Measurements from ENCODE around the gene CCDC24.

CCDC24 gene

DNA sequence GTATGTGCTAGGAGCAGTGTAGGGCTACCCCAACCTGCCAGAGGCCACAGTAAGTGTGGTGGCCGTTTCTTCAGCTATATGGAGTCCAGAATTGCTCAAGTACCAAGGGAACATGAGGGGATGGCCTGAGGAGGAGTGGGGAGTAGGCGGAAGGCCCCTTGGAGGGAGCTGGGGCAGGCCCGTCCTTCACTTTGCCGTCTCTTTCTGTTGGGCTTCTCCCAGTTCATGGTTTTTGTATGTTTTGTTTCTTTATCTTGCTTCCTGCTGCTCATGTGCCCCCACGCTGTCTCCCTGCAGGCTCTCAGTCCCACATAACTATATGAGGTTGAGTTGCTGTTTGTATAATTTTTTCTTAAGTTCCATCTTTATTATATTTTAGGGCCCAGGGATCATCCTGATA, 27.5 kb upstream of the CCDC24 start:
- no peak for DNase-seq

DNA sequence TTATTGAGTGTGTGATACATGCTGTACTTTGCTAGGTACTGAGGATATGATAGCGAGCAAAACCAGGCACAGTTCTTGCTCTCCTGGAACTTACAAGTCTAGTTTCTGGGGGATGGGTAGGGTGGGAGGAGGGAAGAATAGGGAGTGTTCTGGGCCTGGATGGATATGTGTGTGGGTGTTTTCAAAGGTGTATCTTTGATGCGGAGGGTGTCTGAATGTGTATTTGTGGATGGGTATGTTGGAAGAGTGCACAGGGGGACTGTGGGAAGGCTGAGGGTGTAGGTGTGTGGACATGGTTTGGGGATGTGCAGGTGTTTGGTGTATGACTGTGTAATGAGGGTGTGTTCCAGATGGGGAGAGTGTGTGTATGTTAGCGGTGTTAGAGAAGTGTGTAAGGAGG, 26.1 kb upstream of the CCDC24 start:
- no peak for DNase-seq

DNA sequence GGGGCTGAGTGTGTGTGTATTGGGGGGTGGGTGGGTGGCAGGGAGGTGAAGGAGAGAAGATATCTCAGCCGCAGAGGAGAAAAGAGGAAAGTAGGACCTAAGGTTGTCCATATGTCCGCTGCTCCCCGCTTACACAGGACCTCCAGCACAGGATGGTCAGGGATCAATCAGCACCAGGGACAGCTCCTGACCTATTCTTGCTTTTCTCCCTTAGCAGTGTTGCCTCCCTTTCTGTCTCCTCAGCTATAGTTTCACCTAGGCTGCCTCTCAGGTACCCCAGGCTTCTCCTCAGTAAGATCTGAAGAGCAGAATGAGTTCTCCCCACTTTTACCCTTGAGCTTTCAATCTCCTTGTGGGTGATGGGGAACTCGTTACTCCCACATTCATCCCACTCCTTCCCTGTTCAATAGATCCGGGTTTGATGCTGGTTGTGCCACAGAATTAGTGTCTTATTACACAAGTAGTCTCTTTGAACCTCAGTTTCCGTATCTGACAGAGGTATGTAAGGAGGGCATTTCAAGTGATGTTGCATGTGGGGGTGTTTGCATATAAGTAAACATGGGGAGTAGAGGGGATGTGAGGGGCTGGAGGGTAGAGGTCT, 23.0 kb upstream of the CCDC24 start:
- DNase-seq: no peak

DNA sequence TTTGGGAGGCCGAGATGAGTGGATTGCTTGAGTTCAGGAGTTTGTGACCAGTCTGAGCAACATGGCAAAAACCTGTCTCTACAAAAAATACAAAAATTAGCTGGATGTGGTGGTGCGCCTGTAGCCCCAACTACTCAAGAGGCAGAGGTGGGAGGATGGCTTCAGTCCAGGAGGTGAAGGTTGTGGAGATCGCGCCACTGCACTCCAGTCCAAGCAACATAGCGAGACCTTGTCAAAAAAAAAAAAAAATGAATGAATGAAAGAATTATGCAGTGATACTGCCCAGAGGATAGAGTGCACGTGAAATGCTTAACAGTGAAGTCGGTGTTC, 22.0 kb upstream of the CCDC24 start:
- no peak for DNase-seq

DNA sequence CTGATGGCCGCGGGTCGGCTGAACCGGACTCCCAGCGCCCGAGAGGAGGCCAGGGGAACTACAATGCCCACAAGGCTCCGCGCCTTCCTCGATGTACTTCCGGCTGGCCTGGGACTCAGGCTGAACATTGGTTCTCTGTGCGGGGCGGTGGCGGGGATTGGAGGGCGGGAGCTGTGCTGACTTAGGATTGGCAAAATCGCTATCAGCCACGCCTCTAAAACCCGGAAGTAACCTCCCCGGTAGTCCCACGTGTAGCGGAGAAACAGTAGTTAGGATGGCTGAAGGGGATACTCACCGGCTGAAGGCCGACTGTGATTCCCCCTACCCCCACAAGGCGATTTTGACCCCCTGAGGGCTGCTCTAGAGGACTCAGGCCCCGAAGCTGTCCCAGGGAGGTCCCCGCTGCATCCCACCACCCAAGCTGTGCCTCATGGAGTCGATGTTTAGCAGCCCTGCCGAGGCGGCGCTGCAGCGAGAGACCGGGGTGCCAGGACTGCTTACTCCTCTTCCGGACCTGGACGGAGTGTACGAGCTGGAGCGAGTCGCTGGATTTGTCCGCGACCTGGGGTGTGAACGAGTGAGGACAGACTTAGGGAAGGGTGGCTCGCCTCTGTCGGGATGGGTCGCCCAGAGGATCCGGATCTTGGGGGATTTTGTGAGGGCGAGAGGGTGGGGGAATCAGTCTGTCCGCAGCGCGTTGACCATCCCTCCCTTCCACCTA, 21.5 kb upstream of the CCDC24 start, which contains the start of gene DPH2:
TSS of gene DPH2 (plus strand) at position 265 of the 721 bp plus-strand sequence. CDS start at position 431, 166 bp downstream.
- peak; percentile 98 for DNase-seq

DNA sequence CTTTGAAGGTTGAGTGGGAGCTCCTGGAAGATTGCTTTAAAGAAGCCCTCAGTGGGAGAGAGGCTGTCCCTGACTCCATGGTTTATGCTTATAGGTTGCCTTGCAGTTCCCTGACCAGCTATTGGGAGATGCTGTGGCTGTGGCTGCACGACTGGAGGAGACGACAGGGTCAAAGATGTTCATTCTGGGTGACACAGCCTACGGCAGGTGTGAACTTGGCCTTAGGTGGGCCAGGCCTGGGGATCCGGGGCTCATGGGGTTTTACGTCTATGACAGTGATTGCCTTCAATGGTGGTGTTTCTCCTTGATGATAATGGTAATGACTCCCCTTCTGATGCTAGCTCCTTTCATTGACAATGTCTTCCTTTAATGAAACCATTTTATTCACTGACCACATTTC, 20.9 kb upstream of the CCDC24 start:
- no peak for DNase-seq

DNA sequence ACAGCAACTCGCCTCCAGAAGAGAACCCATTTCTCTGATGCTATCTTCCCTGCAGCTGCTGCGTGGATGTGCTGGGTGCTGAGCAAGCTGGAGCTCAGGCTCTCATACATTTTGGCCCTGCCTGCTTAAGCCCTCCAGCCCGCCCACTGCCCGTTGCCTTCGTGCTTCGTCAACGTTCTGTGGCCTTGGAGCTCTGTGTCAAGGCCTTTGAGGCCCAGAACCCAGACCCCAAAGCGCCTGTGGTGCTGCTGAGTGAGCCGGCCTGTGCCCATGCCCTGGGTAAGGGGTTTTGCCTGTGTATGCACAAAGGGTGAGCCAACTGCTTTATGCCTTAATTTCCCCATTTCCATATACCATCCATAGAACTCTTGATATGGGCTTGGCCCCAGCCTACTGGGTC, 20.5 kb upstream of the CCDC24 start:
- DNase-seq: no peak

DNA sequence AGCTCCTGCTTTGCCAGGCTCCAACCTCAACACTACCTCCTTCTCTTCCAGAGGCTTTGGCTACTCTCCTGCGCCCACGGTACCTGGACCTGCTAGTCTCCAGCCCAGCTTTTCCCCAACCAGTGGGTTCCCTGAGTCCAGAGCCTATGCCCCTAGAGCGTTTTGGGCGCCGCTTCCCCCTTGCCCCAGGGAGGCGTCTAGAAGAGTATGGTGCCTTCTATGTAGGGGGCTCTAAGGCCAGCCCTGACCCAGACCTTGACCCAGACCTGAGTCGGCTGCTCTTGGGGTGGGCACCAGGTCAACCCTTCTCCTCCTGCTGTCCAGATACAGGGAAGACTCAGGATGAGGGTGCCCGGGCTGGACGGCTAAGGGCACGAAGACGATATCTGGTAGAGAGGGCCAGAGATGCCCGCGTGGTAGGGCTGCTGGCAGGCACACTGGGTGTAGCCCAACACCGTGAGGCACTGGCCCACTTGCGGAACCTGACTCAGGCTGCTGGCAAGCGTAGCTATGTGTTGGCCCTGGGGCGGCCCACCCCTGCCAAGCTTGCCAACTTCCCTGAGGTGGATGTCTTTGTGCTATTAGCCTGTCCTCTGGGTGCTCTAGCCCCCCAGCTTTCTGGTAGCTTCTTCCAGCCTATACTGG, 19.9 kb upstream of the CCDC24 start:
- DNase-seq: no peak

DNA sequence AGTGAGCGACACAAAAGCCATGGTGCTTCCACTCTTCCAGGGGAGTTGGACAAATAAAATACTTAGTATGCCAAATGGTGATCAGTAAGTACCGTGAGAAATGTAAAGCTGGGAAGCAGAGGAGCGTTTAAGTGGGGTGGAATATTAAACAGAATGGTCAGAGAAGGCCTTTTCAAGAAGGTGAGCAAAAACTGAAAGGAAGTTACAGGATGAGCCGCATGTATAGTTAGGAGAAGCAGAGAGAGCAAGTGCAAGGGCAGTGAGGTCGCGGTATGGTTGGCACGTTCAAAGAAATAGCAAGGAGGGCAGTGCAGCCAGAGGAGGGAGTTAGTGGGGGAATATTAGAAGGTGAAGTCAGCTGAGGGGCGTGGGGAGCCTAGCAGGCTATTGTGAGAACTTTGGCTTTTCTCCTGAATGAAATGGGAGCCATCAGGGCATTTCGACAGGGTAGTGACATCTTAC, 17.4 kb upstream of the CCDC24 start:
- DNase-seq: peak; percentile 23

DNA sequence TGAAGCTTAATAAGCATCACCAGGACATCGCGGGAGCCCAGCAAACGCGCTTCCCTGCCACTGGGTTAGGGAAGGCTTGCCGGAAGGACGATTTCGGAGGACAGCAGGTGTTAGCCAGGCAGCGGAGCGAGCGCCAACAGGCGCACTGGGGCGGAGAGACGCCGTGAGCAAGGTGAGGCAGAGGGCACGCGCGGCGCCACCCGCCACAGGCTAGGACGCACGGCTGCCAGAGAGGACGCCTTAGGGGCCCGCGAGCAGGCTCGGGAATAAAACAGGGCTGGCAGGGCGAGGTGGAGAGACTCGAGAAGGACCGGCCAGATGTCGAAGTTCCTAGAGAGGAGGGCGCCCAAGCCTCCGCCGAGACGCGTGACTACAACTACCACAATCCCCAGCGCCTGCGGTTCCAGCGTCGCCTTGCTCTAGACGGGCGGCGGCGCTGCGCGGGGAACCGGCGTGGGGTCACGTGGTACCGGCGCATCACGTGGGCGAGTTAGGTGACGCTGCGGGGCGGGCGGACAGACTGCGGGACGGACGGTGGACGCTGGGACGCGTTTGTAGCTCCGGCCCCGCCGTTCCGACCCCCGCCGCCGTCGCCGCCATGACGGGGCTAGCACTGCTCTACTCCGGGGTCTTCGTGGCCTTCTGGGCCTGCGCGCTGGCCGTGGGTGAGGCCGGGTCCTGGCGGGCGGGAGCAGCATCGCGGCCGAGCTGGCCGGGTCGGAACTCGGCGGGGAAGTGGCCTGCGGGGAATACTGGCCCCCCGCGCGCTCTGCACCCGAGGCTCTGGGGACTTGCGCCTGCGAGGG, 16.8 kb upstream of the CCDC24 start, which contains the start of gene ATP6V0B:
TSS of gene ATP6V0B (plus strand) at position 518 of the 806 bp plus-strand sequence. CDS start at position 599, 81 bp downstream.
- DNase-seq: peak; percentile 98

DNA sequence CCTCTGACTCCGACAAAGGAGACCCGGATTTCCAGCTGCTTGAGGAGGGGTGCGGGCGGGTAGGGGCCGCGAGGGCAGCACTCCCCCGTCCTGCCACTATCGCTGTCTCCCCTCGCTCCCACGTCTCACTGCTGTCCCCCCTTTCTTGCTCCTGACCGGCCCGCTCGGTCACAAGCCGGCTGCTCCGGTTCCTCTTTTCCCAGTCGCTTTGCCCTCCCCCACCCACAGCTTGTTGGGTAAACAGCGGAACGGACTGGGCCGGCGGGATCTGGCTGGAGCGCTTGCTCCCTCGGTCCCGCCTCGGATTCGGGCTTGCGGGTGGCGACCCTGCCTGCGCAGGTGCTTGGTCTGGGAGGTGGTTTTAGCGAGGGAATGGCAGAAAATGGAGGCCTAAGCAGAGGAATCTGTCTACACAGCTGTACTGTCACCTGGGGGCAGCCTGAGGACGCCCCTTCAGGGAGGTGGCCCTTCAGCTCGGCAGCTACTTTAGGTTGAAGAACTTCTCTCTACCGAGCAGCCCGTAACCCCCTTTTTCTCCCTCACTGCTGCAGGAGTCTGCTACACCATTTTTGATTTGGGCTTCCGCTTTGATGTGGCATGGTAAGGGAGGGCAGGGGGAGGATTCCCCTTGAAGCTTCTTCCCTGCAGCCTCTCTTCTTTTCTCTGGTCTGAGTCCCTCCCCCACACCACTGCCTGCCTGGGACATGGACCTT, 16.0 kb upstream of the CCDC24 start:
- peak; percentile 33 for DNase-seq

DNA sequence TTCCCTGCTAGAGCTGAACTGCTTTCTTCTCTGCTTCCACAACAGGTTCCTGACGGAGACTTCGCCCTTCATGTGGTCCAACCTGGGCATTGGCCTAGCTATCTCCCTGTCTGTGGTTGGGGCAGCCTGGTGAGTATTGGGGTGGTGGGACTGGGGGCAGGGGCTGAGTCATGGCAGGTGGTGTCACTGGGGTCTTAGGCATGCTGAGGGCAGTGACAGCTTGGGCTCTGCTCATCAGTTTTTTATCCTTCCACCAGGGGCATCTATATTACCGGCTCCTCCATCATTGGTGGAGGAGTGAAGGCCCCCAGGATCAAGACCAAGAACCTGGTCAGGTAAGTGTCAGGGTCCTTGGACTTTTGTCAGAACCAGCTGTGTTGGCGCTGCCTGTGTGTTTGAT, 15.4 kb upstream of the CCDC24 start:
- DNase-seq: no peak

DNA sequence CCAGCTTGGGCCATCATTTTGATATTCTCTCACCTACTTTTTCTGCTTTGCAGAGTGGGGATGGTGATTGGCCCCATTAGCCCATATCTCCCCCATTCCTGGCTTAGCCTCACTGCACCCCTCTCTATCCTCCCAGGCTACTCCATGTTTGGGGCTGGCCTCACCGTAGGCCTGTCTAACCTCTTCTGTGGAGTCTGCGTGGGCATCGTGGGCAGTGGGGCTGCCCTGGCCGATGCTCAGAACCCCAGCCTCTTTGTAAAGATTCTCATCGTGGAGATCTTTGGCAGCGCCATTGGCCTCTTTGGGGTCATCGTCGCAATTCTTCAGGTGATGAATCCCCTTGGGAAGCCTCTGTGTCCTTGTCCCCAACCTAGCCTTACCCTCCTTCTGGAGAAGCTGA, 14.5 kb upstream of the CCDC24 start:
- no peak for DNase-seq

DNA sequence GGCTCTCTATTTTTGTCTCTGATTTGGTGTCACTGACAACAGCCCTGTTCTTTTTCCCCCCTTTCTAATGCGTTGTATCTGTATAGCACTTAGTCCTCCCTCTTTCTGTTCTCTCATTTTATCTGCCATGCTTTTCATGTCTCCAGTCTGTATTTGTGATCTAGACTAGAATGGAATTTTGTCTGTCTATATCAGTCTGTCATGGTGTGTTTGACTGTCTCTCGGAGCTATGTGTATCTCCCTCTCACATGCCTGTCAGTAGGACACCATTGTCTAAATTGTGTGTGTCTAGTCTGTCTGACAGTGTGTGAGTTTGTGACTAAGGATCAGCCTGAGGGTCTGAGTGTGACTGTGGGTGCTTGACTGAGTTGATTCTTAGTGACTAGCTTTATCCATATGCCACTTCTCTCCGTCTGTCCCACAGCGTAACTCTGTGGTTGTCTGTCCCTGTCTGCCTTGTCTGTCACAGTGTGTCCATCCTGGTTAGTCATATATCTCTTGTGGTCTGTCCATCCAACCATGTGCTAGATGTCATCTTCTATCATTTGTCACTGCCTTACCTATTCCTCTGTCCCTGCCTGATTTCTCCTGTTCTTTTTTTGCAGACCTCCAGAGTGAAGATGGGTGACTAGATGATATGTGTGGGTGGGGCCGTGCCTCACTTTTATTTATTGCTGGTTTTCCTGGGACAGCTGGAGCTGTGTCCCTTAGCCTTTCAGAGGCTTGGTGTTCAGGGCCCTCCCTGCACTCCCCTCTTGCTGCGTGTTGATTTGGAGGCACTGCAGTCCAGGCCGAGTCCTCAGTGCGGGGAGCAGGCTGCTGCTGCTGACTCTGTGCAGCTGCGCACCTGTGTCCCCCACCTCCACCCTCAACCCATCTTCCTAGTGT, 13.8 kb upstream of the CCDC24 start:
- DNase-seq: no peak

DNA sequence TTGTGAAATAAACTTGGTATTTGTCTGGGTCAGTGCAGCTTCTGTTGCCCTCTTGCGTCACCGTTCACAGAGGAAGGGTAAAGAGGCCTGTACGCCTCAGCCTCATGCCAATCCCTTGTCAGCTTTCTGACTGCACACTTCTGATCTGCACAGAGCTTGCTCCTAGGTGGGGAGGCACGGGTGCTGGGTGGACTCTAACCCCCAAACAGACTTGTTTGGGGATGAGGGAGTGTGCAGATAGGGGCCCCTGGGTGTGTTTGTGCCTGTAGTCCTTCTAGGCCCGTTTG, 13.2 kb upstream of the CCDC24 start:
- DNase-seq: no peak

DNA sequence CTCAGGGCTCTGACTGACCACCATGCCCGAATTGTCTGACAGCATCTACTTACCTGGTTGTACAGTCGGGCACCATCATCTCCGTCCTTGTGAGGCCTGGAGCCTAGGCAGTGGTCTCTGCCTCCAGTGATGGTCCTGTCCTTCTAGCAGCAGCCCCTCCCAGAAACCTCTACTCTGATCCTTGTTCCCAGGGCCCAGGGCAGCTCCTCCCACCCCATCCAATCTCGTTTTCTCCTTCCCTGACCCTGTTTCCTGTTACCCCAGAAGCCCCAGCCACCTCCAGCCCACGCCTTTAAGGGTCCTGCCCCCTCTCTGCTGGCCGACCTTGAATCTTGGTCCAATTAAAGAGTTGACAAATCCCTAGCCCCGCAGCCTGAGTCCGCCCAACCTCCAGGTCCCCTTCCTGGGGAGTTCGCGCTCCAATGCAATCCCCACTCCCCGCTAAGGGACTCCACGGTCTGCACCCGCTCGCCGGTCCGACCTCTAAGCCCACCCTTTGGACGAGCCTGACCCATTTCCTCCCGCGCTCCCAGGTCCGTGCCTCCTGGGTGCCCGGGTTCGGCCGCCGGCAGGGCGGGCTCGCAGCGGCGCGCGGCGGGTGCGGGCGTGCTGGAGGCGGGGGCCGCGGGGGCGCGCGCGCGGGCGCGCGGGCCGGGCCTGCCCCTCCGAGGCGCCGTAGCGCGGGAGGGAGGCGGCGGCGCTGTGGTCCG, 12.7 kb upstream of the CCDC24 start, which contains the start of gene B4GALT2:
TSS of gene B4GALT2 (plus strand) at position 660 of the 710 bp plus-strand sequence. CDS start 1,951 bp downstream, outside the sequence.
- DNase-seq: peak; percentile 68

DNA sequence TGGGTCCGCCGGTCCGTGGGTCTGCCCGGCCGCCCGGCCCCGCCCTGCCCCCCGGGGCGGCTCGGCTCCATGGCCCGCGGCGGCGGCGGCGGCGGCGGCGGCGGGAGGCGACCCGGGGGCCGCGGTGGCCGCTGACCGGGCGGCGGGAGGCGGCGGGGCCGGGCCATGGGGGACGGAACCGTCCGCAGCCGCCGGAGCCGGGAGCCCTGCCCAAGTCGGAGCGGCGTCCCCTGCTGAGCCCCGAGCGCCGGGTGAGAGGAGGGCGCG, 12.2 kb upstream of the CCDC24 start:
- no peak for DNase-seq

DNA sequence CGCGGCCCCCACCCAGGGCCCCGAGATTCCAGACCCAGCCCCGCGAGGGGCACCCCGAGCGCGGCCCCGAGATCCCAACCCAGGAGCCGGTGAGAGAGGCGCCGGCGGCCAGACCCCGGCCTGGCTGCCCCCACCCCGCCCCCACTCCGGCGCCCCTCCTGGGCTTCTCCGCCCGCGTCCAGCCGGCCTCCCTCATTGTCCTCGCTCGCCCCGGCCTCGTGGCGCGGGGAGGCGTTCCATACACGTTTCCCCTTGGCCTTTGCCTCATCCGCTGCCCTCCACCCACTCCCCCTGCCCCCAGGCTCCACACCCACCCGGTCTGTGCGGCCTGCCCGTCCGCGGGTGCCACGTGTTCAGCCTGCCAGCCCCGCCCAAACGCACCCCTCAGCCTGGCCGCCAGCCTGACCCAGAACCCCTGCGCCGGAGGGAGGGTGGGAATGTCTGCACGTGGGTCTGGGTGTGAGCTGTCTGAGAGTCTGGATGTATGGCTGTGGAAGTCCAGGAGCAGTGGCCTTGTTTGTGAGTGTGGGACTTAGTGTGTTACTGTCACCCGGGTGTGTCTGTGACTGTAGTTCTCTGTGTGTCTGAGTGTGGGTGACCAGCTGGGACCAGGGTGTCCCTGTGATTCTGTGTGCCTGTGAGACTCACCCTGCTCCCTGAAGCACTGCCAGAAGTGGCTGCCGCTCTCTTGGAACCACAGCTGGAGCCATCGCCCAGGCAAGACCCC, 11.7 kb upstream of the CCDC24 start:
- peak; percentile 69 for DNase-seq

DNA sequence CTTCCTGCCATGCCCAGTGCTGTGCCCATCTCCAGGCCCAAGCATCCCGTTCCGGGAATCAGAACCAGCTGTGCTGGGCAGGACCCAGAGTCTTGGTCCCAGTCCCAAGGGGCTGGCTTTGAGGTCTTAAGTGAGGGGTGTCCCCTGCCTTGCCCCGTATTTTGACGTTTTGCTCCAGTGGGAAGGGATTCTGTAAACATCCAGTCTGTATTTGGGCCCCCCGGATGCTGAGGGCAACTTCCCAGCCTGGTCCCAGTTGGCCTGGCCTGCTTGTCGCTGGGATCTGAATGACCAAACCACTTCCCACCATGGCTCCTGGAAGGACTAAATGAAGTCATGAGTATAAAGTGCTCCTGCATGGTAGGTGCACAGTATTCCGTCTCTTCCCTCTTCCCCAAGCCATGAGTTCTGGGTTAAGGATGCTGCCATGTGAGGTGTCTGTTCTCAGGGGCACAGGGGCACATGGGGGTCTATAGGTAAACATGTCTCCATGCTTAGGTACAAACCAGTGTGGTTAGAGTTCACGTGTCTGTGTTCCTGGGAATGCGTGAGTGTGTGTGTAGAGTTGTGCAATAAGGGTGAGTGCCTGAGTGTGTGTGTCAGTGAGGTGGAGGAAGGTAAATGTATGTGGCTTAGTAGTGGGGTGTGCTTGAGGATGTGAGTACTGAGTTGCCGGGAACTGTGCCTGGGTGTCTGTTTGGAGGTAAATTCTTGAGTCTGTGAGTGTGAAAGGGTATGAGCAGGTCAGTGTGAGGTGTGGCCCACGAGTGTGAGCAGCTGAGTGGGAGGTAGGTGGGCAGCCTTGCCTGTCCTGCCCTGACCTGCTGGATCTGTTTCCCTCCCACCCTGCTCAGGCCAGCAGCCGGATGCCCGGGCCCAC, 10.9 kb upstream of the CCDC24 start:
- no peak for DNase-seq

DNA sequence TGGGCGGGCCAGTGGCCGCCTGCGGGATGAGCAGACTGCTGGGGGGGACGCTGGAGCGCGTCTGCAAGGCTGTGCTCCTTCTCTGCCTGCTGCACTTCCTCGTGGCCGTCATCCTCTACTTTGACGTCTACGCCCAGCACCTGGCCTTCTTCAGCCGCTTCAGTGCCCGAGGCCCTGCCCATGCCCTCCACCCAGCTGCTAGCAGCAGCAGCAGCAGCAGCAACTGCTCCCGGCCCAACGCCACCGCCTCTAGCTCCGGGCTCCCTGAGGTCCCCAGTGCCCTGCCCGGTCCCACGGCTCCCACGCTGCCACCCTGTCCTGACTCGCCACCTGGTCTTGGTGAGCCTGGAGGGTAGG, 10.3 kb upstream of the CCDC24 start:
- DNase-seq: no peak

Measured in stimulated activated CD4-positive, alpha-beta T cell treated with anti-CD3 and anti-CD28 coated beads, Interleukin-15, amount 100 ng/mL, for 24 hours (primary cell).